H1 (cell line): Measurements from ENCODE around the gene PARD3. TPM values are rescaled to one million over a fixed set of nuclear protein-coding genes. Genes with fewer than 3 reads are reported as not detected.

Experiments used
- CTCF ChIA-PET: fragments of 300-600 bp; sonication (Branson Sonifier 250); formaldehyde crosslinking; loops from one replicate; lab custom pipeline; 2021; ENCODE audit not compliant: partially characterized antibody; lab: Charles Lee
- POLR2A ChIA-PET: fragments of 300-600 bp; sonication (Branson Sonifier 250); formaldehyde crosslinking; loops from one replicate; lab custom pipeline; 2021; ENCODE audit warnings: inconsistent platforms; ENCODE audit not compliant: partially characterized antibody; lab: Charles Lee
- DNase-seq, 2 experiments: peaks; one replicate each; pipeline versions ENCODE4 v3.0.0 to v3.0.0-alpha.2; 2010 to 2022; ENCODE audit warnings: low spot score in 2 of 2, low read depth in 1 of 2, mixed read lengths in 1 of 2
- FAIRE-seq: peaks from 2 replicates; lab custom pipeline; 2011; peaks lifted over from hg19 to GRCh38; lab: Jason Lieb, UNC
- H2AFZ ChIP-seq: 2 replicates; pipeline ENCODE4 v1.8.1; 2012; ENCODE audit warnings: low read length, inconsistent platforms
- H2AK5ac ChIP-seq: 2 replicates; pipeline ENCODE4 v1.6.1; 2013; ENCODE audit warnings: low read depth, low read length
- H2BK120ac ChIP-seq: replicated peaks from 2 replicates; pipeline ENCODE3; 2013; ENCODE audit warnings: low read depth, low read length, inconsistent platforms
- H2BK12ac ChIP-seq: 2 replicates; pipeline ENCODE4 v1.6.1; 2013; ENCODE audit warnings: low read depth, low read length
- H2BK15ac ChIP-seq: 2 replicates; pipeline ENCODE4 v1.6.1; 2013; ENCODE audit warnings: low read length
- H2BK20ac ChIP-seq: 2 replicates; pipeline ENCODE4 v1.6.1; 2013; ENCODE audit warnings: low read length
- H2BK5ac ChIP-seq: 2 replicates; pipeline ENCODE4 v1.6.1; 2013; ENCODE audit warnings: low read depth, low read length
- H3K14ac ChIP-seq: 2 replicates; pipeline ENCODE4 v1.6.1; 2013; ENCODE audit warnings: inconsistent platforms; ENCODE audit not compliant: insufficient read length
- H3K18ac ChIP-seq: 2 replicates; pipeline ENCODE4 v1.6.1; 2013; ENCODE audit warnings: low read length; ENCODE audit errors: extremely low read depth
- H3K23ac ChIP-seq: 2 replicates; pipeline ENCODE4 v1.6.1; 2013; ENCODE audit warnings: inconsistent platforms; ENCODE audit not compliant: insufficient read length
- H3K23me2 ChIP-seq: 2 replicates; pipeline ENCODE4 v1.6.1; 2013; ENCODE audit warnings: low read depth, low read length
- H3K27ac ChIP-seq: 2 replicates; pipeline ENCODE4 v1.6.1; 2011; ENCODE audit warnings: low read depth, low read length, inconsistent platforms
- H3K27me3 ChIP-seq, 4 experiments: replicated peaks in 1 of 4; 1 replicate in 1 of 4; 2 replicates in 3 of 4; pipeline versions ENCODE4 v1.6.1 to v1.8.1; 2011 to 2013; ENCODE audit warnings: low read length in 3 of 4, mild to moderate bottlenecking in 3 of 4, inconsistent platforms in 2 of 4, mixed read lengths in 2 of 4, moderate library complexity in 1 of 4; ENCODE audit not compliant: control insufficient read depth in 3 of 4, insufficient read depth in 3 of 4; ENCODE audit errors: extremely low read depth in 1 of 4
- H3K36me3 ChIP-seq, 4 experiments: 2 replicates each; pipeline versions ENCODE4 v1.6.1 to v1.8.1; 2011 to 2013; ENCODE audit warnings: mild to moderate bottlenecking in 4 of 4, low read length in 3 of 4, moderate library complexity in 2 of 4, control low read depth in 1 of 4, inconsistent platforms in 1 of 4; ENCODE audit not compliant: insufficient read depth in 4 of 4, control insufficient read depth in 2 of 4
- H3K4ac ChIP-seq: replicated peaks from 2 replicates; pipeline ENCODE3; 2013; ENCODE audit warnings: low read length, low read depth, mixed read lengths, inconsistent platforms; ENCODE audit not compliant: insufficient read length
- H3K4me1 ChIP-seq, 4 experiments: replicated peaks in 1 of 4; 1 replicate in 1 of 4; 2 replicates in 3 of 4; pipeline versions ENCODE4 v1.6.1 to v1.8.1; 2011 to 2013; ENCODE audit warnings: low read length in 3 of 4, inconsistent platforms in 2 of 4, mixed read lengths in 1 of 4; ENCODE audit not compliant: insufficient read depth in 4 of 4, control insufficient read depth in 3 of 4
- H3K4me2 ChIP-seq, 2 experiments: 2 replicates each; pipeline versions ENCODE4 v1.6.1 to v1.8.1; 2011 to 2013; ENCODE audit warnings: low read depth in 2 of 2, low read length in 2 of 2, control low read depth in 1 of 2, inconsistent platforms in 1 of 2, mild to moderate bottlenecking in 1 of 2; ENCODE audit not compliant: insufficient read depth in 1 of 2
- H3K4me3 ChIP-seq, 4 experiments: fragments of 200-600, 300-600 bp in 1 of 4; sonication (generic), shearing (Covaris generic), sonication (Bioruptor Twin) in 1 of 4; 2 replicates each; pipeline versions ENCODE4 v1.5.1 to v1.8.1; 2011 to 2016; ENCODE audit warnings: low read length in 4 of 4, low read depth in 3 of 4, control low read depth in 2 of 4, inconsistent platforms in 2 of 4, mild to moderate bottlenecking in 2 of 4, mixed read lengths in 1 of 4, moderate library complexity in 1 of 4; ENCODE audit not compliant: insufficient read depth in 2 of 4; ENCODE audit errors: extremely low read depth in 1 of 4
- H3K56ac ChIP-seq: replicated peaks from 2 replicates; pipeline ENCODE3; 2013; ENCODE audit warnings: low read depth, mild to moderate bottlenecking, mixed read lengths, low read length, inconsistent platforms; ENCODE audit not compliant: insufficient read length
- H3K79me1 ChIP-seq: 2 replicates; pipeline ENCODE4 v1.6.1; 2013; ENCODE audit warnings: low read depth, low read length, control low read depth
- H3K79me2 ChIP-seq, 2 experiments: 2 replicates each; pipeline versions ENCODE4 v1.6.1 to v1.8.1; 2012 to 2013; ENCODE audit warnings: low read length in 2 of 2, mild to moderate bottlenecking in 2 of 2, inconsistent platforms in 1 of 2; ENCODE audit not compliant: insufficient read depth in 2 of 2, control insufficient read depth in 1 of 2
- H3K9ac ChIP-seq, 4 experiments: replicated peaks in 1 of 4; 1 replicate in 1 of 4; 2 replicates in 3 of 4; pipeline versions ENCODE4 v1.6.1 to v1.8.1; 2011 to 2013; ENCODE audit warnings: low read depth in 3 of 4, low read length in 3 of 4, control low read depth in 2 of 4, mild to moderate bottlenecking in 2 of 4, moderate library complexity in 2 of 4, inconsistent platforms in 1 of 4; ENCODE audit errors: extremely low read depth in 1 of 4
- H3K9me3 ChIP-seq, 2 experiments: 2 replicates each; pipeline versions ENCODE4 v1.6.1 to v1.8.1; 2012 to 2013; ENCODE audit warnings: mild to moderate bottlenecking in 2 of 2, moderate library complexity in 2 of 2, control low read depth in 1 of 2, inconsistent platforms in 1 of 2, low read depth in 1 of 2, low read length in 1 of 2, mixed read lengths in 1 of 2; ENCODE audit not compliant: insufficient read depth in 2 of 2
- H4K20me1 ChIP-seq, 2 experiments: replicated peaks in 1 of 2; 2 replicates each; pipeline versions ENCODE3 to v1.8.1; 2011 to 2013; ENCODE audit warnings: inconsistent platforms in 2 of 2, low read length in 2 of 2, mild to moderate bottlenecking in 1 of 2; ENCODE audit not compliant: insufficient read depth in 2 of 2, control insufficient read depth in 1 of 2
- H4K5ac ChIP-seq: 2 replicates; pipeline ENCODE4 v1.6.1; 2013; ENCODE audit warnings: low read length, low read depth, mixed read lengths, inconsistent platforms; ENCODE audit not compliant: insufficient read length
- H4K8ac ChIP-seq: 2 replicates; pipeline ENCODE4 v1.8.0; 2013; ENCODE audit warnings: mild to moderate bottlenecking, moderate library complexity, low read length, inconsistent platforms; ENCODE audit not compliant: insufficient read depth; ENCODE audit errors: extremely low read depth
- H4K91ac ChIP-seq: replicated peaks from 2 replicates; pipeline ENCODE3; 2013; ENCODE audit warnings: low read length, mixed read lengths, inconsistent platforms; ENCODE audit not compliant: insufficient read length
- E2F6 ChIP-seq: IDR thresholded peaks from 2 replicates; pipeline ENCODE4 v1.6.1; 2012; ENCODE audit warnings: inconsistent platforms
- SP4 ChIP-seq: IDR thresholded peaks from 2 replicates; pipeline ENCODE4 v1.6.1; 2012; ENCODE audit warnings: low read length, inconsistent platforms
- TBP ChIP-seq: IDR thresholded peaks from 2 replicates; pipeline ENCODE4 v1.6.1; 2011; ENCODE audit warnings: low read depth, low read length, improper control_type of control experiment
- WGBS, 2 experiments: shearing (Covaris generic) in 1 of 2; methylation state at CpG; one replicate each; pipeline versions ENCODE4 v1.1.6 to v1.1.7; 2013 to 2015; ENCODE audit warnings: low lambda C conversion rate in 2 of 2, mixed read lengths in 2 of 2, inconsistent platforms in 1 of 2, low coverage in 1 of 2, missing lambda C conversion rate in 1 of 2; ENCODE audit not compliant: insufficient replicate concordance in 2 of 2, insufficient coverage in 1 of 2, insufficient read length in 1 of 2; ENCODE audit errors: extremely low coverage in 1 of 2, missing lambda C conversion rate in 1 of 2; 5-methylcytosine and 5-hydroxymethylcytosine counted together
- polyA plus RNA-seq, 7 experiments: library from polyadenylated mRNA; depleted of rRNA in 3 of 7; stranded (reverse) in 5 of 7; unstranded in 2 of 7; fragments of >200 nt in 5 of 7; fragments of 200-250 nt in 2 of 7; gene quantifications; 1 replicate in 5 of 7; 2 replicates in 1 of 7; 4 replicates in 1 of 7; pipeline versions ENCODE4 v1.2.1 to v1.2.3, GENCODE V29; 2011 to 2013; ENCODE audit warnings: missing spikeins in 2 of 7, mixed read lengths in 2 of 7
- total RNA-seq: library from RNA; stranded (reverse); fragmentation: NEBNext Ultra II Directional; extraction: Animal tissue kit (Norgen Biotek cat#: 25700); gene quantifications from 2 replicates; pipeline ENCODE4 v1.2.1, GENCODE V29; 2021

PARD3 gene
- total and polyA plus RNA-seq, 2 of the 8 experiments (the other 6 are each of a cell fraction or from before 2014, with no cell fraction given), result 19.7 to 49.1 TPM

DNA sequence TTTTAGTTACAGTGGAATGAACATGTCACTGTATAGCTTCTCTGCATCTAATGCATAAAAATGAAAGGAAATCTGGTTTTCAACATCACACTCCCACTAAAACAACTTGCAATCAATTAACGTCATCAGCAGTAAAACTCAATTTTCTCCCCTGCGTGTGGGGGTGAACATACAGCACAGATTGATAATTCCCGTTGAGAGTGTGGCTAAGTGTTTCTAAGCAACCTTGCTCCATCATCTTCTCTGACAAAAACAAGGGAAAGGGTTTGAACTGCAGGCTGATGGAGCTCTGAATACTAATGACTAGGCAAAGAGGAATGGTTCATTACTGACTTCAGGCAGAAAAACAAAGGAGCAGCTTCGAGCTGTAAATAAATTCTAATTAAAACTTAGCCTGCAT lies 238.3 kb downstream of the PARD3 start:
- no peaks in the 10 kb centered on the region for H3K23me2 ChIP-seq
- no peak overlapping the region for H2BK15ac ChIP-seq
- FAIRE-seq (no peak), DNase-seq (no peak)
- H3K79me2 ChIP-seq, result peaks cover 0 to 30% of the 10 kb centered on the region in 2 experiments; a peak in 1 of 4 replicates
- H3K4me1 ChIP-seq, result peaks cover 2 to 15% (median 6%) of the 10 kb centered on the region in 4 experiments; a peak in 6 of 7 replicates
- H3K14ac ChIP-seq, result no peak overlapping the region
- no peak overlapping the region for H2BK12ac ChIP-seq
- no peak overlapping the region for H2BK5ac ChIP-seq
- no peak overlapping the region for H3K4ac ChIP-seq
- no peaks in the 10 kb centered on the region; the same call in 1 of the 2 replicates for H3K79me1 ChIP-seq
- no peaks in the 10 kb centered on the region for H3K27me3 ChIP-seq
- H3K4me3 ChIP-seq, result no peak overlapping the region
- no peak overlapping the region for H3K56ac ChIP-seq
- H4K5ac ChIP-seq, result no peak overlapping the region
- no peak overlapping the region for H3K23ac ChIP-seq
- CTCF ChIA-PET, result interaction anchor here (1.0 kb wide), 1 partner anchor 60 kb away, joined by 4 read pairs; no protein-coding TSS in a partner anchor
- no peak overlapping the region for H3K18ac ChIP-seq
- no peak overlapping the region for H2BK120ac ChIP-seq
- H3K4me2 ChIP-seq, result no peak overlapping the region
- WGBS, 2 experiments, result 78% methylated on average over 4 of the region's 4 CpGs; no CpG with 5 or more reads in 1 of the 2 experiments
- no peak overlapping the region for H2AFZ ChIP-seq
- no peak overlapping the region for H3K27ac ChIP-seq
- H4K20me1 ChIP-seq, result no peaks in the 10 kb centered on the region
- H3K9me3 ChIP-seq, result no peaks in the 10 kb centered on the region
- no peak overlapping the region for H3K9ac ChIP-seq
- no peak overlapping the region for H4K91ac ChIP-seq
- POLR2A ChIA-PET, result no interaction called here
- H2AK5ac ChIP-seq, result no peak overlapping the region
- no peak overlapping the region for H2BK20ac ChIP-seq
- H3K36me3 ChIP-seq, result no peaks in the 10 kb centered on the region
- no peak overlapping the region for H4K8ac ChIP-seq
- TF ChIP-seq TBP (no peak), SP4 (no peak), E2F6 (no peak)
